Measurements from ENCODE around the gene CPED1. TPM values are rescaled to one million over a fixed set of nuclear protein-coding genes. Genes with fewer than 3 reads are reported as not detected.
"Not testable (repeated sequence)": the region's sequence is repeated elsewhere in the genome, so short reads cannot be mapped to it uniquely, and the experiment has no call there.

Gene CPED1
- total RNA-seq, 1 donor from 2014 or later, result 38.6 TPM

DNA sequence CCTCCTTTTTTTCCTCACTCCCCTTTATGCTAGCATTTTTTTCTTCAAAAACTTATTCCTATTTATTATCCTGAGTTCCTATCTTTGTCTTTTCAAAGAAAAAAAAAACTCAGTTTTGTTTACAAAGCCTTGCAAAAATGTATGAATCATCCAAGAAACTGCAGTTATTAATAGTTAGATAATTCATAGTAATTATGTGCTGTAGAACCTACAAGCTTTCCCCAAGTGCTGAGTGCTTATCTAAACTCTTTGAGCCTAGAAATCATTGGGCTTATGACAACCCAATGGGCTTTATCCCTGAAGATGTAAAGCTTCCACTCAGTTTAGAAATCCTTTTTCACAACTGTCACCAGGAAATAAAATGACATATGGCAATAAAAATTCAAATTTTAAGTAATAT, 194.4 kb downstream of the CPED1 start:
- ATAC-seq (no peak), DNase-seq (no peak)
- TF ChIP-seq, protein P1, sequence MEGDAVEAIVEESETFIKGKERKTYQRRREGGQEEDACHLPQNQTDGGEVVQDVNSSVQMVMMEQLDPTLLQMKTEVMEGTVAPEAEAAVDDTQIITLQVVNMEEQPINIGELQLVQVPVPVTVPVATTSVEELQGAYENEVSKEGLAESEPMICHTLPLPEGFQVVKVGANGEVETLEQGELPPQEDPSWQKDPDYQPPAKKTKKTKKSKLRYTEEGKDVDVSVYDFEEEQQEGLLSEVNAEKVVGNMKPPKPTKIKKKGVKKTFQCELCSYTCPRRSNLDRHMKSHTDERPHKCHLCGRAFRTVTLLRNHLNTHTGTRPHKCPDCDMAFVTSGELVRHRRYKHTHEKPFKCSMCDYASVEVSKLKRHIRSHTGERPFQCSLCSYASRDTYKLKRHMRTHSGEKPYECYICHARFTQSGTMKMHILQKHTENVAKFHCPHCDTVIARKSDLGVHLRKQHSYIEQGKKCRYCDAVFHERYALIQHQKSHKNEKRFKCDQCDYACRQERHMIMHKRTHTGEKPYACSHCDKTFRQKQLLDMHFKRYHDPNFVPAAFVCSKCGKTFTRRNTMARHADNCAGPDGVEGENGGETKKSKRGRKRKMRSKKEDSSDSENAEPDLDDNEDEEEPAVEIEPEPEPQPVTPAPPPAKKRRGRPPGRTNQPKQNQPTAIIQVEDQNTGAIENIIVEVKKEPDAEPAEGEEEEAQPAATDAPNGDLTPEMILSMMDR (IDR thresholded peaks at IDR 0.05), result no peak
- no peaks in the 10 kb centered on the region for H3K9me3 ChIP-seq
- H3K27me3 ChIP-seq (ENCODE audit: low read depth), result no peaks in the 10 kb centered on the region
- H3K36me3 ChIP-seq, result no peaks in the 10 kb centered on the region
- intact Hi-C loops (cut with DNase I), result no loop called here
- H3K27ac ChIP-seq, result no peak overlapping the region
- H3K4me3 ChIP-seq, result no peak overlapping the region
- no peaks in the 10 kb centered on the region for H3K4me1 ChIP-seq

DNA sequence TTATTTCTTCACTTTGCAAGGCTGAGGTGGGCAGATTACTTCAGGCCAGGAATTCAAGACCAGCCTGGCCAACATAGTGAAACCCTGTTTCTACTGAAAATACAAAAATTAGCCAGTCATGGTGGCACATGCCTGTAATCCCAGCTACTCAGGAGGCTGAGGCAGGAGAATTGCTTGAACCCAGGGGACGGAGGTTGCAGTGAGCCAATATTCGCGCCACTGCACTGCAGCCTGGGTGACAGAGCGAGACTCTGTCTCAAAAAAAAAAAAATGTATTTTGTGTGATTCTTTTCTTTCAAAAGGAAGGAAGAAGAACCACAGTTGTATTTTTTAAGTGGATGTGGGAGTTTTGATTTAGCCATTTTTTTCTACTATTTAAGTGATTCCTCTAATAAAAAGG, 195.4 kb downstream of the CPED1 start:
- H3K36me3 ChIP-seq; H3K4me3 ChIP-seq; H3K4me1 ChIP-seq; DNase-seq; ATAC-seq; H3K27ac ChIP-seq; H3K9me3 ChIP-seq; H3K27me3 ChIP-seq (ENCODE audit: low read depth); intact Hi-C loops (cut with DNase I): not testable (repeated sequence)

DNA sequence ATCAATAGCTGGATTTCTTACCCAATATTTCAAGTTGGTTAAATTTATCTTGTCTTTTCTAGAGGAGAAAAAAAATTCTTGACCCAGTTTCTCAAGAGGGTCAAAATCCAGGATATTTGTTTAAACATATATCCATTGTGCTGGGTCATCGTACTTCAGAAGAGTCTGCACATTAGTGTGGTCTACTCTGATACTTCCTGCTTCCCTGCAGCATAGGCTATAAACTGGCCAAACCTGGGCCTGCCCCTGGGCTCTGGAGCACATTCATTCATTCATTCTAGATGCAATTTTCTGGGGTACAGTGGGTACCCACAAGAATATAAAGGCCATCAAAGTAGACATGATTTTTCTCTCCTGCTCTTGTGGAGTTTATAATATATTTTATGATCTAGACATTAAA, 198.2 kb downstream of the CPED1 start:
- H3K27ac ChIP-seq, result no peak overlapping the region
- ATAC-seq, result no peak
- no peaks in the 10 kb centered on the region for H3K9me3 ChIP-seq
- H3K36me3 ChIP-seq, result no peaks in the 10 kb centered on the region
- intact Hi-C loops (cut with DNase I), result no loop called here
- no peaks in the 10 kb centered on the region for H3K4me1 ChIP-seq
- no peaks in the 10 kb centered on the region for H3K27me3 ChIP-seq (ENCODE audit: low read depth)
- TF ChIP-seq, protein P1 (IDR thresholded peaks at IDR 0.05), result no peak
- DNase-seq, result no peak
- H3K4me3 ChIP-seq, result no peak overlapping the region

DNA sequence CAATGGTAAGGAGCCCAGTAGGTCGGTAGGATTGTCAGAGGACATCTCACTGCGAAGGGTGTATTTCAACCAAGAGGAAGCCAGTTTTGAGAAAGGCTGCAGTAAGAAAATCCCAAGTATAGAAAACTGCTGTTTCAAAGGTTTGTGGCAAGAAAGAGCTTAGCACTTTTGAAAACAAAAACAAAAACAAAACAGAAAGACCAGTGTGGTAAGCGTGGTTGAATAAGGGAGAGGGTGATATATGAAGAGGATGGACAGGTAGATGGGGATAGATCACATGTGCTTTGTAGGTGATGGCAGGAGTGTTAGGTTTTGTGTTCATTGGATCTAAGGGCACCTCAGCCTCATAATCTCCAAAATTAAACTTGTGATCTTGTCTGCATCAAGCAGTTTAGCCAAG, 198.7 kb downstream of the CPED1 start:
- no peak overlapping the region for H3K4me3 ChIP-seq

DNA sequence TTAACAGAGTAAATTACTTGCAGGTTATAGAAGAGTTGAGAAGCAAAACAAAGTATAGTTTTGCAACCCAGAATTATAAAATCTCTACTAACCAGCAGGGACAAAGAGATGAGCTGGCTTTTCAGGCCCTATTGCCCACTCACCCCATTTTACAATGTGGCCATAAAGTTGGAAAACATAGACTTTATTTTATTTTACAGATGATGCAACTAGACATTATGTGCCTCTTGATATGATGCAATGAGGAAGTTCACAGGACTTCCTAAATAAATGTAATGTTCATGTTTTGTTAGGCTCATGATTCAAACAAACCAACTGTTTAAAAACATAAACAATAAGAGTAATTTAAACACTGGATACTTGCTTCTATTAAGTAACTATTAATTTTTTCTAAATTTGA, 199.2 kb downstream of the CPED1 start:
- no peaks in the 10 kb centered on the region for H3K27me3 ChIP-seq (ENCODE audit: low read depth)
- no peak overlapping the region for H3K27ac ChIP-seq
- H3K9me3 ChIP-seq, result no peaks in the 10 kb centered on the region
- TF ChIP-seq, protein P1 (IDR thresholded peaks at IDR 0.05), result no peak
- no peaks in the 10 kb centered on the region for H3K36me3 ChIP-seq
- intact Hi-C loops (cut with DNase I), result no loop called here
- ATAC-seq, result no peak
- DNase-seq, result no peak
- H3K4me1 ChIP-seq, result no peaks in the 10 kb centered on the region
- no peak overlapping the region for H3K4me3 ChIP-seq

More for the DNA sequence above, 198.7 kb downstream of the CPED1 start:
- Histone ChIP-seq H3K27me3 (ENCODE audit: low read depth) (no peaks in the 10 kb centered on the region), H3K27ac (no peak overlapping the region), H3K36me3 (no peaks in the 10 kb centered on the region), H3K4me1 (no peaks in the 10 kb centered on the region), H3K9me3 (no peaks in the 10 kb centered on the region)
- ATAC-seq (no peak), DNase-seq (no peak)
- TF ChIP-seq, protein P1 (IDR thresholded peaks at IDR 0.05), result no peak
- intact Hi-C loops (cut with DNase I), result no loop called here

DNA sequence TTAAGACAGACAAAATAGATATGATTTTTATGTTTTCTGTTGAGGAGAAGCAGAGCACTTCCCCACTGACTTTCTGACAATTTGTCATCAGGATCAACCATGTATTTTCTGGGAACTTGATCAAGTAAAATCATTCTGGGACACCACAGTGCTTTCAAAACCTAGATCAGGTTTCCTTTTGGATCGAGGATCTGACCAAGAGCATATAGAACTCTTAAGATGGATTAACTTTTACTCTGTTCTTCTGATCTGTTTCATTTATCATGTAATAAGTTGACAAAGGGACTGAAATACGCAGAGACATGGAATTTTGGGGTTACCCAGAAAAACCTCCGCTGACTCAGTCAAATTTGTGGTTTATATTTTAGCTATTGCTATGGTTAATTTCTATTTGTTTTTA, 204.3 kb downstream of the CPED1 start:
- H3K27ac ChIP-seq, result no peak overlapping the region
- intact Hi-C loops (cut with DNase I), result no loop called here
- DNase-seq, result no peak

More for the DNA sequence above, 204.3 kb downstream of the CPED1 start:
- Histone ChIP-seq H3K4me1 (no peaks in the 10 kb centered on the region), H3K4me3 (no peak overlapping the region), H3K9me3 (no peaks in the 10 kb centered on the region), H3K27me3 (ENCODE audit: low read depth) (no peaks in the 10 kb centered on the region), H3K36me3 (no peaks in the 10 kb centered on the region)
- TF ChIP-seq, protein P1 (IDR thresholded peaks at IDR 0.05), result no peak
- ATAC-seq, result no peak
